ENCODE data around the gene WDR48. TPM values are rescaled to one million over a fixed set of nuclear protein-coding genes. Genes with fewer than 3 reads are reported as not detected.

The WDR48 gene
- total RNA-seq, 2 donors from 2014 or later, result 26.9 to 31.8 TPM

- DNase-seq (ENCODE audit: low spot score) (peak; percentile 61), ATAC-seq (no peak)
- H3K4me1 Mint-ChIP-seq (ENCODE audit: low read depth in 2 of 2), result peaks cover 0 to 5% of the 10 kb centered on the region in 2 donors
- H3K36me3 Mint-ChIP-seq, result no peaks in the 10 kb centered on the region
- no peaks in the 10 kb centered on the region for H3K27me3 Mint-ChIP-seq
- no peak overlapping the region for H3K4me3 Mint-ChIP-seq
- H3K27ac Mint-ChIP-seq, result no peak overlapping the region
- H3K9me3 Mint-ChIP-seq, result no peaks in the 10 kb centered on the region
Observed at GRCh38 chr3:39137991-39138803, 86.4 kb downstream of the WDR48 start.

DNA sequence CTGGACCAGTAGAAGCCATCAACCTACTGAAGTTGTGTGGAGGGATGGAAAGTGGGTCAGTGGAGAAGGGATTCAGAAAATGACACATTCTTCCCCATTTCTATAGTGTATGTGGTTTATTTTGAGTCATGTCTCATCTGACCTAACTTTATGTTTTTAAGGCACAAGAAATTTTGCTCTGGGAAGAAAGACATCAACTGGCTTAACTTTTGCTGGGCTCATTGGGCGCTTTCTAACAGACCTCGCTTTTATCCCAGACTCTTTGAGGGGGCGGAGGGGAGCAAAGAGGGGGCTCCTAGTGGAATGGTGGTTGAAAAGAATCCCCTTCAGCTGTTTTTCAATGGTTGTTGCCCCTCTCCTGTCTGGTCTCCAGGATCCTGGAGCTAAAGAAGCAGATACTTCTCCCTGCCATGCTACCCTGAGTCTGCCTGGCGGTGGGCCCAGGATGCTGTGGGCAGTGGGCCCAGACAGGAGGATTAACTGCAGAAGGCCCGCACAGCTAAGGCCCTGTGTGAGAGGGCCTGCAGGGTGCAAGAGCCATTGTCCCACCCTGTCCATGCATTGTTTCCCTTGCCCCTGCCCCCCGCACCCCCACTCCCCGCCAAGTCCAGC lies 87.1 kb downstream of the WDR48 start:
- Mint-ChIP-seq H3K27ac (no peak overlapping the region), H3K4me3 (no peak overlapping the region), H3K36me3 (no peaks in the 10 kb centered on the region), H3K9me3 (no peaks in the 10 kb centered on the region), H3K4me1 (ENCODE audit: low read depth in 2 of 2) (peaks cover 0 to 3% of the 10 kb centered on the region in 2 donors), H3K27me3 (no peaks in the 10 kb centered on the region)
- ATAC-seq (no peak), DNase-seq (ENCODE audit: low spot score) (no peak)

DNA sequence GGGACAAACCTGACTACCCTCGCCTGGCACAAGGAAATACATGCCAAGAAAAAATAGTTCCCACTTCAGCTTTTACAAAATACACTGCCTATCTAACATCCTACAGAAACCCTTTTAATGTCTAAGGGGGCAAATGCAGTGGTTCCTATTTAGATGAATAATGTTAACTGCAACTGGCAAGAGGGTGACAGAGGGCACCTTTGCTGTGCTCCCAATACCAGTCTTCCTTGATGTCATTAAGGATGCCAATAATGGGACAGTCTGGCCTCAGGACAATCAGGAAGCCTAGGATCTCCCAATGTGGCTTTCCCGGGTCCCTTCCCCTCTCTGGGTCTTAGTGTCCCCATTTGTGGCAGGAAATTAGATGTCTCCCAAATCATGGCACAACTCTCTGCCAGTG lies 87.6 kb downstream of the WDR48 start:
- ATAC-seq (no peak), DNase-seq (ENCODE audit: low spot score) (no peak)
- Mint-ChIP-seq H3K9me3 (no peaks in the 10 kb centered on the region), H3K4me3 (no peak overlapping the region), H3K27ac (no peak overlapping the region), H3K4me1 (ENCODE audit: low read depth in 2 of 2) (peaks cover 0 to 3% of the 10 kb centered on the region in 2 donors), H3K36me3 (no peaks in the 10 kb centered on the region), H3K27me3 (no peaks in the 10 kb centered on the region)

DNA sequence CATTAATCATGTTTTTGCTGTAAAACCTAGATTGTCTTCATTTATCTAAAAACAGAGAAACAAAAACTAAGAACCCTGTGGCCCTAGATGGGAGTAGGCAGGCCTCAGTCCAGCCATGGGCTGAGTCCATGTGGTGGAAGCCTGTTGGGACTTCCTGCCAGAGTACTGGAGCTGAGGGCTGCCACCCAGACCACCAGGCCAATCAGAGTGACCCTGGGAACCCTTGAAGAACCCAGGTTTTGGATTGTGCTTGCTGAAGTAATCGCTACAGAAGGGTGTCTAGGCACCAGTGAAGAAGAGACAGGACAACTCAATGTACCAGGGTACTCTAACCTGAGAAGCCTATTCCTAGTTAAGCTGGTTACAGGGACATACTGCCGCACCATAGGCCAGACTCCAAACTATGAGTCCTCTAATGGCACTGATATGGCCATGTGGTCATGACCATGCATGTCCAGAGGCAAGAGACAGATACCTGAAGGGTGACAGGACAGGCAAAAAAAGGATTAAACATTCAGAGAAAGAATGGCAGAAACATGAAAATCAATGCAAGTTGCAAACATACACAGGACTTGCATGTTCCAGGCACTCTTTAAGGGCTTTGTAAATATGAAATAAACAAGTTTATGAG lies 88.6 kb downstream of the WDR48 start:
- no peak overlapping the region for H3K4me3 Mint-ChIP-seq
- H3K36me3 Mint-ChIP-seq, result no peaks in the 10 kb centered on the region
- DNase-seq (ENCODE audit: low spot score) (peak; percentile 44), ATAC-seq (no peak)
- no peaks in the 10 kb centered on the region for H3K27me3 Mint-ChIP-seq
- H3K4me1 Mint-ChIP-seq (ENCODE audit: low read depth in 2 of 2), result peaks cover 0 to 6% of the 10 kb centered on the region in 2 donors
- no peak overlapping the region for H3K27ac Mint-ChIP-seq
- H3K9me3 Mint-ChIP-seq, result no peaks in the 10 kb centered on the region

DNA sequence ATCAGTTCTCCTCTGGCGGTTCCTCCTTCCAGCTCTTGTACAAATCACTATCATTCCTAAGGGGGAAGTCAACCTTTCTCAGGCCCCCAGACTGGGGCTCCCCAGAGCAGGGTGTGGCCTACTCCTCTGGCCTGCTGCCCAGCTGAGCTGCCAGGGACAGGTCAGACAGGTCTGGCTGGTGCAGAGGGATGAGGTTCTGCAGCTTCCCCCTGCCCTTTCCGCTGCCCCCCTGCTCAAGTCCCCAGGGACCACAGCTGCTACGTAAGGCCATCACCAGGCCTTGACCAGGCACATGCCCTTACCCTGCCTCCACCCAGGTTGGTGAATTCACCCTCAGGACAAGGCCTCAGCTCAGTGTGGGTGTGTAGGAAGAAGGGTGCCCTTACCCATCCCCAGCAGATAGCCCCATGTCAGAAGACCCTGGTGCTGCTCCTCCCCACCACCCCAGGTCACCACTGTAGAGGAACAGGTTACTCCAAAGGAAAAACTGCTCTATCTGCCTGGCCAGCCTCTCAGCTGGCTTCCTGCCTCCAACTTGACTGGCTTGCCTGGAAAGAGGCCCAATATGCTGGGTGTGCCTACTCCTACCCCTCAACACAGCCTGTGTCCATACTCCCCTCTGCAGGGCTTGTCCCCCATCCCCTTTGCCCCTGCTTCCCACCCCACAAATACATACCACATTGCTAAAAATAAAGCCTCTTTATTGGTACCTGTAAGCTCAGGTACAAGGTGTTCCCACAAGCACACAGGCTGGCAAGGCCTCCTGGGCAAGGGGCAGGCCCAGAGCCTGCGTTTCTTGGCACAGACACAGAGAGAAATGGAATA lies 89.6 kb downstream of the WDR48 start:
- H3K27me3 Mint-ChIP-seq, result no peaks in the 10 kb centered on the region
- DNase-seq (ENCODE audit: low spot score) (peak; percentile 31), ATAC-seq (no peak)
- H3K4me3 Mint-ChIP-seq, result no peak overlapping the region
- peaks cover 4% of the 10 kb centered on the region for H3K36me3 Mint-ChIP-seq
- H3K9me3 Mint-ChIP-seq, result no peaks in the 10 kb centered on the region
- H3K27ac Mint-ChIP-seq, result no peak overlapping the region
- peaks cover 7 to 12% of the 10 kb centered on the region in 2 donors for H3K4me1 Mint-ChIP-seq (ENCODE audit: low read depth in 2 of 2)

DNA sequence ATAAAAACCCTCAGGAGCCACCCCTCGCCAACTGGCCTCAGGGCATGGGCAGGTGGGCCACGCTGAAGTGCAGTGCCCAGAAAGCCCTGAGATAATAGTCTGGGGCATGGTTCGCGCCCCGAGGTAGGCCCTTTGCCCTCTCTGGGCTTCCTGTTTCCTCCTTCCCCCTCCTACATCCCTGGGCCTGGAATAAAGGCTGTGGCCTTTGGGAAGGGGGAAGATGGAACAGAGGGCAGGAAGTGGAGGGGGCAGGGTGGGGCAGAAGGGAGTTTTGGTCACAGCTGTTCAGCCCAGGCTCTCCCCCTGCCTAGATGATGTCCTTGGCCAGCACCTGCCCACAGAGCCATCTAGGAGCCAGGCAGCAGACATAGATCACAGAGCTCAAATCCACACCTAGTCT lies 90.3 kb downstream of the WDR48 start:
- Mint-ChIP-seq H3K27me3 (no peaks in the 10 kb centered on the region), H3K27ac (no peak overlapping the region), H3K9me3 (no peaks in the 10 kb centered on the region), H3K4me3 (no peak overlapping the region), H3K4me1 (ENCODE audit: low read depth in 2 of 2) (peaks cover 14 to 18% of the 10 kb centered on the region in 2 donors), H3K36me3 (peaks cover 9% of the 10 kb centered on the region)
- ATAC-seq (no peak), DNase-seq (ENCODE audit: low spot score) (no peak)

DNA sequence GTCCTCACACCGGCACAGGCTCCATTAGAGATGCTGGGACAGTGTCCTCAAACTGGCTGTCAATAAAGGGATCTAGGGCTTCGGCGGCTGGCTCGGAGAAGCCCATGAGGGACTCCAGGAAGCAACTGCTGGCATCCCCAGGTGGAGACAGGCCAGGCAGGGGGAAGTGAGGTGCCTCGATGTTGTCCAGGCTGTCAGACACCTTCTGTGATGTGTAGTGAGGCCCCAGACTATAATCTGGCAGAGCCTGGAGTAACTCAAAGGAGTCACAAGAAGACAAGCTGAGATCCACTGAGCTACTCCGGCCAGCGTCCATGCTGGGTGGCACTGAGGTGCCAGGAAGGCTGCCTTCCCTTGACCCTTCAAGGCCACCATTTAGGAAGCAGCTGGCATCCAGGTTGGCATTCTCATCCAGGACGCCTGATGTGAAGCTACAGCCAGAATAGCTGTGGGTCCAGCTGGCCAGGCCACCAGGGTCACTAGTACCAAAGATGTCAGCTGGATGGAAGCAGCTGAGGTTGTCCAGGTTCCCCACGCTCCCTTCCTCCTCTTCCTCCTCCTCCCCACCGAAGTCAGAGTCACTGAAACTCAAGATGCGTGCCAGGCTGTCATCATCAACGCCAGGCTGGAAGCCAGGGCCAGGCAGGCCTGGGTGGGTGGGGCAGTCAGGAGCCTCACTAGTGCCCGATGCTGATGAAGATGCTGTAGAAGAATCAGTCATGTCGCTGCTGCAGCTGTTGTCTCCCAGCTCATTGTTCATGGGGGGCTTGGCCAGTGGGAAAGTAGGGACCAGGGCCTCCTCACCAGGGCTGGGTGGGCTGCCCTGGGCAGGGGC lies 91.5 kb downstream of the WDR48 start:
- no peak overlapping the region for H3K4me3 Mint-ChIP-seq
- H3K27me3 Mint-ChIP-seq, result no peaks in the 10 kb centered on the region
- peaks cover 26 to 30% of the 10 kb centered on the region in 2 donors for H3K4me1 Mint-ChIP-seq (ENCODE audit: low read depth in 2 of 2)
- no peak for DNase-seq (ENCODE audit: low spot score)
- H3K27ac Mint-ChIP-seq, result no peak overlapping the region
- no peaks in the 10 kb centered on the region for H3K9me3 Mint-ChIP-seq
- H3K36me3 Mint-ChIP-seq, result peaks cover 11% of the 10 kb centered on the region
- no peak for ATAC-seq

DNA sequence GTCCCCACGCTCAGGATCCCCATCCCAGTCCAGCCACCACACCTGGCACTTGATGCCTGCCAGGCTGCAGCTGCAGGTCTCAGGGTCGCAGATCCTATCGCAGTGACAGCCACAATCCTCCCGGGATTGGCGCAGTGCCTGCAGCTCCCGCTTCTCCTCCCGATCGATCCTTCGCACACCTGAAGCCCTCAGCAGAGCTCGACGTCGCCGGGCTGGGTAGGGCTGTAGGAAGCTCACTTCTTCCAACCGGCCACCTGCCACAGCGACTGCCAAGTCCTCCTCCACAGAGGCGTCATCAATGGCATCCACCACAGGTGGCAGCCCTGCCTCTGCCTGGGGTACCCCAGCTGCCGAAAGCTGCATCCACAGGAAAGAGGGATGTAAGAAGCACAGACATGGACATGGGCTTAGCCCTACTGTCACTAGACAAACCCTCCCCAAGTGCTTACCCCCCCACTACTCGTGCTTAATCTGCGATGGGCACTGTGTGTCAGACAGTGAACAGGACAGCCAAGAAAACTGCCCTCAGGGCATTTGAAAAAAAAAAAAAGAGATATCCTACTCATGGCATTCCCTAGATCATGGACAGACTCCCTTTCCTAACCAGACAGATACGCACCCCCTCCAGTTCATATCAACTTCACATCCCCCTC lies 92.4 kb downstream of the WDR48 start:
- no peaks in the 10 kb centered on the region for H3K9me3 Mint-ChIP-seq
- no peak overlapping the region for H3K27ac Mint-ChIP-seq
- peaks cover 11% of the 10 kb centered on the region for H3K36me3 Mint-ChIP-seq
- DNase-seq (ENCODE audit: low spot score) (no peak), ATAC-seq (no peak)
- H3K4me1 Mint-ChIP-seq (ENCODE audit: low read depth in 2 of 2), result peaks cover 36 to 39% of the 10 kb centered on the region in 2 donors
- H3K27me3 Mint-ChIP-seq, result no peaks in the 10 kb centered on the region
- no peak overlapping the region for H3K4me3 Mint-ChIP-seq

DNA sequence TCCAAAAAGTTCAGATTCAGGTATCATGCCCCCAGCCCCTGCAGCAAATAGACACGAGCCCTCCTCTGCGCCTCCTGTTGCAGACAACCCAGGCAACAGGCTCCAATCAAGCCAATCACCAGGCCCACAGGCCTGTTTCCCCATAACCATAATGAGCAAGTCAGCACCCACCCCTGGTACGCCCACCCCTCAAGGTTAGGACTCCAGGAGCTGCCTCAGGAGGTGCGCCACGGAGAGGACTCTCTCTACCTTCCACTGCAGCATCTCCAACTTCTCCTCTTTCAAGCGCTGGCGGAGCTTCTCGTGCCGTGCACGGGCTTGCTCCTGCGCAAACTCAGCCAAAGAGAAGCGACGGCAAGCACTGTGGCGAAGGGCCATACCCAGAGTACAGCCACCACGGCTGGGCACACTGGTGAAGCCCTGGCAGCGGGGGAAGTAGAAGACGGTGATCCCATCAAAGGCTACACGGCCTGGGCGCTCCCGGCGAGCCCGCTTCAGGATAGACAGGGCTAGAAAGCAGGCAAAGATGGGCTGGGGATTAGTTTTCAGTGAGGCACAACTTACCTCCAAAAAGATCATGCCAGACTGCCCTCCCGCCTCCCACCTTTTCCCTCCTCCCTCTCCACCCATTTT lies 93.0 kb downstream of the WDR48 start:
- no peak overlapping the region for H3K4me3 Mint-ChIP-seq

DNA sequence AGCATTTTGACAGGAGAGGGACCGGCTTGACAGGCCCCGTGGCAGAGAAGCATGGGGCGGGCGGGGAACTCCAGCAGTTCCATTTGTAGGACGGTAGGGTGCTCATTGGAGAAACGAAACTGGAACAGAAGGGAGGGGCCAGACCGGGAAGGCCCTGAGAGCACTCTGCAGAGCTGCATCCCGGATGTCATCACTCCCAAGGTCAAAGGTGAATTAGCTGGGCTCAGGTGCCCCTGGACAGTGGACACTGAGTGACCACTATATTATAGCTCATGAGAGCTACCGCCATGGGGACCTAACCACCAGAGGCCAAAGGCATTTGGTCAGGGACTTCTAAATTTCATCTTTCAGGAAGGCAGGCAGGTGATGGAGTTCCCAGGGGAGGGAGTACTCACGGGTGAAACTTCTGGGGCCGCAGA lies 94.3 kb downstream of the WDR48 start:
- peaks cover 11% of the 10 kb centered on the region for H3K36me3 Mint-ChIP-seq
- DNase-seq (ENCODE audit: low spot score), result no peak
- H3K27me3 Mint-ChIP-seq, result no peaks in the 10 kb centered on the region
- peak overlapping the region; percentile 83 to 95 for H3K27ac Mint-ChIP-seq
- H3K4me3 Mint-ChIP-seq, result peak overlapping the region; percentile 98
- ATAC-seq, result no peak
- H3K4me1 Mint-ChIP-seq (ENCODE audit: low read depth in 2 of 2), result peaks cover 54 to 55% of the 10 kb centered on the region in 2 donors
- H3K9me3 Mint-ChIP-seq, result no peaks in the 10 kb centered on the region

More for the DNA sequence above, 93.0 kb downstream of the WDR48 start:
- Mint-ChIP-seq H3K27ac (no peak overlapping the region), H3K9me3 (no peaks in the 10 kb centered on the region), H3K27me3 (no peaks in the 10 kb centered on the region), H3K4me1 (ENCODE audit: low read depth in 2 of 2) (peaks cover 42 to 43% of the 10 kb centered on the region in 2 donors), H3K36me3 (peaks cover 11% of the 10 kb centered on the region)
- no peak for ATAC-seq
- no peak for DNase-seq (ENCODE audit: low spot score)
